Fibroblast of skin of scalp (primary cell): ENCODE results near the gene ENTPD7. TPM values are rescaled to one million over a fixed set of nuclear protein-coding genes. Genes with fewer than 3 reads are reported as not detected.
A peak's percentile ranks its signal among the peaks of the same experiment; 100 is the strongest.
"Not testable (repeated sequence)": the region's sequence is repeated elsewhere in the genome, so short reads cannot be mapped to it uniquely, and the experiment has no call there.

Experiments used
- DNase-seq: peaks from one replicate; pipeline ENCODE4 v3.0.0-alpha.2; 2013
- polyA plus RNA-seq, 2 experiments: library from polyadenylated mRNA; unstranded; fragments of 120-200 nt; gene quantifications; one replicate each; pipeline ENCODE4 v1.2.1, GENCODE V29; 2013; ENCODE audit not compliant: insufficient read length in 2 of 2

ENTPD7 gene
- polyA plus RNA-seq (2013, experiment 1 of 2; ENCODE audit: insufficient read length): 12.6 TPM
- polyA plus RNA-seq (2013, experiment 2 of 2; ENCODE audit: insufficient read length): 13.6 TPM

- peak; percentile 95 for DNase-seq
These were observed at the start of gene ENTPD7 for GRCh38 chr10:99659031-99659867. Gene ENTPD7, plus strand, starts transcription at chr10:99659509. Its CDS starts 448 bp downstream, at chr10:99659957.

- DNase-seq: no peak
These were observed 49.1 kb upstream of the ENTPD7 start for GRCh38 chr10:99610221-99610620.

GRCh38 chr10:99611326-99611725 lies 48.0 kb upstream of the ENTPD7 start:
- no peak for DNase-seq

GRCh38 chr10:99612167-99612831 lies 47.0 kb upstream of the ENTPD7 start:
- peak; percentile 65 for DNase-seq

GRCh38 chr10:99615426-99615825 lies 43.9 kb upstream of the ENTPD7 start:
- DNase-seq: no peak

- no peak for DNase-seq
These were observed 41.6 kb upstream of the ENTPD7 start for GRCh38 chr10:99617696-99618095.

- peak; percentile 7 for DNase-seq
These were observed 40.1 kb upstream of the ENTPD7 start for GRCh38 chr10:99619090-99619800.

GRCh38 chr10:99619851-99620710 lies 39.2 kb upstream of the ENTPD7 start, which contains the start of gene SLC25A28:
Gene SLC25A28, minus strand, starts transcription at chr10:99620439. Its CDS starts 104 bp downstream, at chr10:99620335.
- peak; percentile 100 for DNase-seq

GRCh38 chr10:99620711-99621453 lies 38.4 kb upstream of the ENTPD7 start:
- DNase-seq: peak; percentile 96

GRCh38 chr10:99621454-99622251 lies 37.7 kb upstream of the ENTPD7 start:
- DNase-seq: no peak

- no peak for DNase-seq
These were observed 35.4 kb upstream of the ENTPD7 start for GRCh38 chr10:99623919-99624318.

- not testable (repeated sequence) for DNase-seq
These were observed 34.2 kb upstream of the ENTPD7 start for GRCh38 chr10:99625124-99625523.

GRCh38 chr10:99628923-99629624 lies 30.2 kb upstream of the ENTPD7 start:
- no peak for DNase-seq

GRCh38 chr10:99629625-99629978 lies 29.7 kb upstream of the ENTPD7 start:
- DNase-seq: no peak

GRCh38 chr10:99630433-99630832 lies 28.9 kb upstream of the ENTPD7 start:
- peak; percentile 49 for DNase-seq

GRCh38 chr10:99630991-99631390 lies 28.3 kb upstream of the ENTPD7 start:
- DNase-seq: no peak

- no peak for DNase-seq
These were observed 27.8 kb upstream of the ENTPD7 start for GRCh38 chr10:99631496-99631895.

- DNase-seq: no peak
These were observed 25.5 kb upstream of the ENTPD7 start for GRCh38 chr10:99633832-99634231.

GRCh38 chr10:99647601-99648151 lies 11.6 kb upstream of the ENTPD7 start:
- DNase-seq: no peak
